ENCODE data around the gene SPSB2.

Gene SPSB2

DNA sequence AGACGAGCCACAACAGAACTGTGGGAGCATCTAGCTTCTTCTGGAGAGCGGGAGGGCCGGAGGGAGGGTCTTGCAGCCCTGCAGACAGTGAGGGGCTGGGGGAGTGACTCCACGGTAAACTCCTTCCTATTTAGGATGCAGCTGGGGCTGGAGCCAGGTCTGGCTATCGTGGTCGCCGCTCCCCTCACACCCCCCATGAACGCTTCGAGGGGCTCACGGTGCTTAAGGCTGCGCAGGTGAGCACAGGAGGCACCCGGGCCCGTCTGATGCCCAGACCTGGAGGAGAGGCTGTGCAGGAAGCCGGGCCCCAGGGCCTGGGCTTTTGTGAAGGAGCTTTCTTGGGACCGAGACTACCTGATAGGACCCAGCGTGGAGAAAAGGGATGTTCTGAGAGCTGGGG is 36.3 kb downstream of the SPSB2 start:
- Histone ChIP-seq H3K4me3 (ENCODE audit: low read length) (no peak overlapping the region), H3K27ac (ENCODE audit: low read length) (no peak overlapping the region), H2AFZ (ENCODE audit: low read depth, low read length) (no peak overlapping the region), H3K4me1 (ENCODE audit: low read length) (peaks cover 41% of the 10 kb centered on the region), H3K9me3 (ENCODE audit: insufficient read depth, low read length) (no peaks in the 10 kb centered on the region), H3K36me3 (replicated peaks; ENCODE audit: low read depth, low read length) (peaks cover under 1% of the 10 kb centered on the region), H3K79me2 (ENCODE audit: low read length) (no peaks in the 10 kb centered on the region), H3K27me3 (ENCODE audit: low read depth, low read length) (no peaks in the 10 kb centered on the region), H3K9ac (ENCODE audit: low read length) (no peak overlapping the region), H4K20me1 (ENCODE audit: insufficient read depth, low read length) (no peaks in the 10 kb centered on the region), H3K4me2 (ENCODE audit: low read length) (no peak overlapping the region)
- TF ChIP-seq, protein P1, sequence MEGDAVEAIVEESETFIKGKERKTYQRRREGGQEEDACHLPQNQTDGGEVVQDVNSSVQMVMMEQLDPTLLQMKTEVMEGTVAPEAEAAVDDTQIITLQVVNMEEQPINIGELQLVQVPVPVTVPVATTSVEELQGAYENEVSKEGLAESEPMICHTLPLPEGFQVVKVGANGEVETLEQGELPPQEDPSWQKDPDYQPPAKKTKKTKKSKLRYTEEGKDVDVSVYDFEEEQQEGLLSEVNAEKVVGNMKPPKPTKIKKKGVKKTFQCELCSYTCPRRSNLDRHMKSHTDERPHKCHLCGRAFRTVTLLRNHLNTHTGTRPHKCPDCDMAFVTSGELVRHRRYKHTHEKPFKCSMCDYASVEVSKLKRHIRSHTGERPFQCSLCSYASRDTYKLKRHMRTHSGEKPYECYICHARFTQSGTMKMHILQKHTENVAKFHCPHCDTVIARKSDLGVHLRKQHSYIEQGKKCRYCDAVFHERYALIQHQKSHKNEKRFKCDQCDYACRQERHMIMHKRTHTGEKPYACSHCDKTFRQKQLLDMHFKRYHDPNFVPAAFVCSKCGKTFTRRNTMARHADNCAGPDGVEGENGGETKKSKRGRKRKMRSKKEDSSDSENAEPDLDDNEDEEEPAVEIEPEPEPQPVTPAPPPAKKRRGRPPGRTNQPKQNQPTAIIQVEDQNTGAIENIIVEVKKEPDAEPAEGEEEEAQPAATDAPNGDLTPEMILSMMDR (IDR thresholded peaks at IDR 0.05; ENCODE audit: low read depth, low read length): no peak
- TF ChIP-seq EZH2phosphoT487 (IDR thresholded peaks at IDR 0.05; ENCODE audit: low read depth): no peak

DNA sequence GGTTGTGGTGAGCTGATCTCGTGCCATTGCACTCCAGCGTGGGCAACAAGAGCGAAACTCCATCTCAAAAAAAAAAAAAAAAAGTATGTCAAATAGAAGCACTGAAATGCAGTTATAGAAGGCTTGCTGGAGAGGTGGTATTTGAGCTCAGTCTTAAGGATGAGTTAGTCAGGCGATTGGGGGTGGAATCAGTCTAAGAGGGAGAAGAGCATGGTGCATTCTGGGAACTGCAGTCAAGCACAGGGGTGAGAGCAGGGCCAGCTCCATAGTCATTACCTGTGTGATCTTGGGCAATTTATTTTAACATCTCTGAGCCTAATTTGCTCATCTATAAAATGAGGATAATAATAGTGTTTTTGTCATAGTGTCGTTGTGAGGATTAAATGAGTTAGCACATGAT is 38.2 kb downstream of the SPSB2 start:
- H3K9ac ChIP-seq (ENCODE audit: low read length): no peak overlapping the region
- TF ChIP-seq, protein P1 (IDR thresholded peaks at IDR 0.05; ENCODE audit: low read depth, low read length): no peak
- no peak for TF ChIP-seq EZH2phosphoT487 (IDR thresholded peaks at IDR 0.05; ENCODE audit: low read depth)
- peaks cover 8% of the 10 kb centered on the region; the same call in 1 of the 2 replicates for H3K27me3 ChIP-seq (ENCODE audit: low read depth, low read length)
- no peaks in the 10 kb centered on the region for H4K20me1 ChIP-seq (ENCODE audit: insufficient read depth, low read length)
- no peaks in the 10 kb centered on the region for H3K79me2 ChIP-seq (ENCODE audit: low read length)
- no peak overlapping the region for H3K27ac ChIP-seq (ENCODE audit: low read length)
- peaks cover 28% of the 10 kb centered on the region for H3K4me1 ChIP-seq (ENCODE audit: low read length)
- no peak overlapping the region for H3K4me2 ChIP-seq (ENCODE audit: low read length)
- no peak overlapping the region for H3K4me3 ChIP-seq (ENCODE audit: low read length)
- H2AFZ ChIP-seq (ENCODE audit: low read depth, low read length): no peak overlapping the region
- H3K36me3 ChIP-seq (replicated peaks; ENCODE audit: low read depth, low read length): peaks cover 2% of the 10 kb centered on the region
- H3K9me3 ChIP-seq (ENCODE audit: insufficient read depth, low read length): no peaks in the 10 kb centered on the region

DNA sequence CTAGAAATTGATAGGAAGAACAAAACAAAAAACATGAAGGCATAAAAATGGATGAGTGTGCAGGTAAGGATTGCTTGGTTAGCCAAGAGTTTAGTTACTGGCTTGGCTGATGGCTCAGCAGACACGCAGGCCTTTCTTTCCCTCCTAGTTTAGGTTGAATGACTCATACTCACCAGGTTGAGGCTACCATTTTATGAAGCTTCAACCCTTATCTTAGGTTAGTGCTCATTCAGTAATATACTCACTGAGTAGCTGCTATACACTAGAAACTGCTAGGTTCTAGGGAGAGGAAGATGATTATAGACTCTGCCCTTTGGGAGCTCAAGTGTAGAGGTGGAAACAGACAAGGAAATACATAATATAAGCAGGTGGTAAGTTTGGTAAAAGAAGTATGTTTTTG is 38.8 kb downstream of the SPSB2 start:
- H3K36me3 ChIP-seq (replicated peaks; ENCODE audit: low read depth, low read length): peaks cover 2% of the 10 kb centered on the region
- TF ChIP-seq EZH2phosphoT487 (IDR thresholded peaks at IDR 0.05; ENCODE audit: low read depth): no peak
- TF ChIP-seq, protein P1 (IDR thresholded peaks at IDR 0.05; ENCODE audit: low read depth, low read length): no peak
- H3K27me3 ChIP-seq (ENCODE audit: low read depth, low read length): peaks cover 9% of the 10 kb centered on the region; the same call in 1 of the 2 replicates
- no peak overlapping the region for H2AFZ ChIP-seq (ENCODE audit: low read depth, low read length)
- H3K4me2 ChIP-seq (ENCODE audit: low read length): no peak overlapping the region
- H3K9me3 ChIP-seq (ENCODE audit: insufficient read depth, low read length): no peaks in the 10 kb centered on the region
- H3K4me3 ChIP-seq (ENCODE audit: low read length): no peak overlapping the region
- no peak overlapping the region for H3K9ac ChIP-seq (ENCODE audit: low read length)
- no peaks in the 10 kb centered on the region for H3K79me2 ChIP-seq (ENCODE audit: low read length)
- H3K4me1 ChIP-seq (ENCODE audit: low read length): peaks cover 24% of the 10 kb centered on the region
- no peak overlapping the region for H3K27ac ChIP-seq (ENCODE audit: low read length)
- H4K20me1 ChIP-seq (ENCODE audit: insufficient read depth, low read length): no peaks in the 10 kb centered on the region

DNA sequence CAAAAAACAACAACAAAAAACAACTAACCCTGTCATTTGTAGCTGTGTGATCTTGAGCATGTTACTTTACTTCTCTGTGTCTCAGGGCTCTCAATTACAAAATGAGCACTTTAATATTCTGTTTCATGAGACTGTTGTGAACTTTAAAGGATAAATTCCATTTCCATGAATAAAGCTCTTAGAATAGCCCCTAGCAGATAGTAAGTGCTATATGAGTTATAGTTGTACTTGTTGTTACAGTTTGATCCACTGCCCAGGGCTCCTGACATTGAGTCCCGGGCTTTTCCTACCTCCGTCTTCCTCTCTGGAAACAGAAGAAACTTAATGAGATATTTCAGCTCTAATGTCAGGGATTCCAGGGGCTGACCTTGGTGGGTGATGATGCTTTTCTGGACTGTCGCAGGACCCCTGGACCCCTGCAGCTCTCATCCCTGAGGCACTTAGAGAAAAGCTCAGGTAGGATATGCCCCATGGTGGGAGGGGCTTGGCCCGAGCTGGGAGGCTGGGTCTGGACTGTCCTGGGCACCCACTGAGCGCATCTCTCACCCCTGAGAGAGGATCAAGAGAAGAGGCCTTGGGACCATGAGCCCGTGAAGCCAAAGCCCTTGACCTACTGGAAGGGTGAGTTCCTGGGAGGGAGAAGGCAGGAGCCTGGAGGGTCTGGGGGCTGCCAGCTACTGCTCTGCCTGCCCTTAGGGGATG is 39.8 kb downstream of the SPSB2 start:
- no peaks in the 10 kb centered on the region for H3K9me3 ChIP-seq (ENCODE audit: insufficient read depth, low read length)
- H3K4me1 ChIP-seq (ENCODE audit: low read length): peaks cover 14% of the 10 kb centered on the region
- no peak overlapping the region for H3K27ac ChIP-seq (ENCODE audit: low read length)
- no peaks in the 10 kb centered on the region for H4K20me1 ChIP-seq (ENCODE audit: insufficient read depth, low read length)
- H3K9ac ChIP-seq (ENCODE audit: low read length): no peak overlapping the region
- no peak overlapping the region for H3K4me3 ChIP-seq (ENCODE audit: low read length)
- no peak overlapping the region for H2AFZ ChIP-seq (ENCODE audit: low read depth, low read length)
- peaks cover 9% of the 10 kb centered on the region; the same call in 1 of the 2 replicates for H3K27me3 ChIP-seq (ENCODE audit: low read depth, low read length)
- no peak for TF ChIP-seq EZH2phosphoT487 (IDR thresholded peaks at IDR 0.05; ENCODE audit: low read depth)
- TF ChIP-seq, protein P1 (IDR thresholded peaks at IDR 0.05; ENCODE audit: low read depth, low read length): no peak
- no peak overlapping the region for H3K4me2 ChIP-seq (ENCODE audit: low read length)
- H3K79me2 ChIP-seq (ENCODE audit: low read length): no peaks in the 10 kb centered on the region
- H3K36me3 ChIP-seq (replicated peaks; ENCODE audit: low read depth, low read length): peaks cover 2% of the 10 kb centered on the region
